Neural cell (in vitro differentiated cells): ENCODE data around the gene BMI1. TPM values are rescaled to one million over a fixed set of nuclear protein-coding genes. Genes with fewer than 3 reads are reported as not detected.

Experiments
- H2AFZ ChIP-seq: fragments of 200-600, 300-800 bp; sonication (generic), shearing (Covaris generic); 2 replicates; pipeline ENCODE4 v1.6.0; 2014; ENCODE audit warnings: low read depth, mild to moderate bottlenecking, antibody characterized with exemption, low read length, moderate library complexity
- H3F3A ChIP-seq: fragments of 200-600 bp; shearing (Covaris generic); 2 replicates; pipeline ENCODE4 v1.6.1; 2016; ENCODE audit warnings: mild to moderate bottlenecking, moderate library complexity, mixed read lengths, antibody characterized with exemption, low read length; ENCODE audit not compliant: insufficient read depth, poor library complexity, severe bottlenecking
- H3K27ac ChIP-seq: fragments of 200-600, 300-800 bp; sonication (generic), shearing (Covaris generic); 2 replicates; pipeline ENCODE4 v1.5.1; 2014; ENCODE audit warnings: mild to moderate bottlenecking, low read length, moderate library complexity
- H3K27me3 ChIP-seq: fragments of 300-800, 200-600 bp; sonication (generic), shearing (Covaris generic); 2 replicates; pipeline ENCODE4 v1.6.0; 2014; ENCODE audit warnings: mild to moderate bottlenecking, low read depth, low read length, moderate library complexity; ENCODE audit not compliant: insufficient read depth
- H3K36me3 ChIP-seq: fragments of 300-800, 200-600 bp; sonication (generic), shearing (Covaris generic); 2 replicates; pipeline ENCODE4 v1.5.1; 2014; ENCODE audit warnings: mild to moderate bottlenecking, antibody characterized with exemption, low read length, moderate library complexity; ENCODE audit not compliant: insufficient read depth
- H3K4me2 ChIP-seq: fragments of 300-800, 200-600 bp; sonication (generic), shearing (Covaris generic); 2 replicates; pipeline ENCODE4 v1.6.0; 2014; ENCODE audit warnings: mild to moderate bottlenecking, low read length
- H3K4me3 ChIP-seq: fragments of 300-800, 200-600 bp; sonication (generic), shearing (Covaris generic); 2 replicates; pipeline ENCODE4 v1.5.1; 2014; ENCODE audit warnings: mild to moderate bottlenecking, low read length, moderate library complexity
- H3K79me2 ChIP-seq: fragments of 200-600 bp; shearing (Covaris generic); replicated peaks from 2 replicates; pipeline ENCODE4 v1.6.0; 2014; ENCODE audit warnings: mild to moderate bottlenecking, low read length, moderate library complexity; ENCODE audit not compliant: insufficient read depth
- H3K9ac ChIP-seq: fragments of 300-800, 200-600 bp; sonication (generic), shearing (Covaris generic); 2 replicates; pipeline ENCODE4 v1.6.1; 2016; ENCODE audit warnings: mild to moderate bottlenecking, low read length, mixed read lengths
- H3K9me2 ChIP-seq: fragments of 200-600 bp; shearing (Covaris generic); 2 replicates; pipeline ENCODE4 v1.6.1; 2016; ENCODE audit warnings: mild to moderate bottlenecking, low read length, mixed read lengths; ENCODE audit not compliant: insufficient read depth
- H3K9me3 ChIP-seq: fragments of 200-600, 300-800 bp; sonication (generic), shearing (Covaris generic); 2 replicates; pipeline ENCODE4 v1.6.1; 2016; ENCODE audit warnings: mild to moderate bottlenecking, mixed run types, low read length, moderate library complexity, mixed read lengths
- H4K20me1 ChIP-seq: fragments of 200-600 bp; shearing (Covaris generic); 2 replicates; pipeline ENCODE4 v1.6.1; 2016; ENCODE audit warnings: mild to moderate bottlenecking, mixed run types; ENCODE audit not compliant: insufficient read depth
- EP300 ChIP-seq: fragments of 450-650 bp; conservative IDR thresholded peaks from 2 replicates; pipeline ENCODE4 v1.6.1; 2014; ENCODE audit warnings: antibody characterized with exemption, mild to moderate bottlenecking, moderate library complexity; ENCODE audit not compliant: poor library complexity, severe bottlenecking
- EZH2 ChIP-seq: fragments of 200-600, 300-800 bp; shearing (Covaris generic), sonication (generic); IDR thresholded peaks from 2 replicates; pipeline ENCODE4 v1.6.1; 2014; ENCODE audit warnings: antibody characterized with exemption, low read length, borderline replicate concordance, mild to moderate bottlenecking; ENCODE audit not compliant: insufficient read depth, poor library complexity, severe bottlenecking
- MXI1 ChIP-seq: fragments of 450-650 bp; conservative IDR thresholded peaks from 2 replicates; pipeline ENCODE4 v1.6.1; 2014; ENCODE audit warnings: antibody characterized with exemption, mild to moderate bottlenecking; ENCODE audit not compliant: poor library complexity, severe bottlenecking
- POLR2AphosphoS5 ChIP-seq: IDR thresholded peaks from 2 replicates; pipeline ENCODE4 v1.6.1; 2012
- RAD21 ChIP-seq: fragments of 450-650 bp; conservative IDR thresholded peaks from 2 replicates; pipeline ENCODE4 v1.6.1; 2014; ENCODE audit warnings: antibody characterized with exemption, mild to moderate bottlenecking, moderate library complexity
- SMC3 ChIP-seq: fragments of 450-650 bp; conservative IDR thresholded peaks from 2 replicates; pipeline ENCODE4 v1.6.1; 2014; ENCODE audit warnings: antibody characterized with exemption, mild to moderate bottlenecking, moderate library complexity; ENCODE audit not compliant: poor library complexity
- TAF1 ChIP-seq: IDR thresholded peaks from 2 replicates; pipeline ENCODE4 v1.6.1; 2012; ENCODE audit warnings: low read depth
- polyA plus RNA-seq: library from polyadenylated mRNA; depleted of rRNA; stranded (reverse); fragments of >200 nt; gene quantifications from 2 replicates; pipeline ENCODE4 v1.2.3, GENCODE V29; 2014
- TF ChIP-seq, protein P1 (sequence below): IDR thresholded peaks from 2 replicates; pipeline ENCODE4 v1.6.1; 2012; ENCODE audit warnings: borderline replicate concordance
- TF ChIP-seq, protein P2 (sequence below): fragments of 450-650 bp; IDR thresholded peaks from 2 replicates; pipeline ENCODE4 v1.5.1; 2014; ENCODE audit warnings: antibody characterized with exemption, mild to moderate bottlenecking, moderate library complexity; ENCODE audit not compliant: poor library complexity, severe bottlenecking

The BMI1 gene
- polyA plus RNA-seq, 1 donor from 2014 or later: 86.8 TPM

DNA sequence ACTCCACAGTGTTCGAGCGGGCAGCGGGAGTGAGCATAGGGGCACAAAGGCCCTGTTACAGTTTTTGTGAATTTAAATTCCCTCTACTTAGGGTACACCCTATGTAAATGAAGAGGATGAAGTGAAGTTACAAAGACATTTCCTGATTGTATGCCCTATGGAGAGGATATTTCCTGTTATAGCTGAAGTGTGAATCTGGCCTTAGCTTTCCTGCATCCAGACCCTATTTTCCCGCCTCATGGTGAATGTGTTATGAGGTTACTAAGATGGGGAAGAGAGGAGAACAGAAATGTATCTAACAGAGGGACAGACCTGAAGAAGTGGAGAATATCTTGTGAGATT is 42.5 kb upstream of the BMI1 start (continued):
- TF ChIP-seq, protein P1, sequence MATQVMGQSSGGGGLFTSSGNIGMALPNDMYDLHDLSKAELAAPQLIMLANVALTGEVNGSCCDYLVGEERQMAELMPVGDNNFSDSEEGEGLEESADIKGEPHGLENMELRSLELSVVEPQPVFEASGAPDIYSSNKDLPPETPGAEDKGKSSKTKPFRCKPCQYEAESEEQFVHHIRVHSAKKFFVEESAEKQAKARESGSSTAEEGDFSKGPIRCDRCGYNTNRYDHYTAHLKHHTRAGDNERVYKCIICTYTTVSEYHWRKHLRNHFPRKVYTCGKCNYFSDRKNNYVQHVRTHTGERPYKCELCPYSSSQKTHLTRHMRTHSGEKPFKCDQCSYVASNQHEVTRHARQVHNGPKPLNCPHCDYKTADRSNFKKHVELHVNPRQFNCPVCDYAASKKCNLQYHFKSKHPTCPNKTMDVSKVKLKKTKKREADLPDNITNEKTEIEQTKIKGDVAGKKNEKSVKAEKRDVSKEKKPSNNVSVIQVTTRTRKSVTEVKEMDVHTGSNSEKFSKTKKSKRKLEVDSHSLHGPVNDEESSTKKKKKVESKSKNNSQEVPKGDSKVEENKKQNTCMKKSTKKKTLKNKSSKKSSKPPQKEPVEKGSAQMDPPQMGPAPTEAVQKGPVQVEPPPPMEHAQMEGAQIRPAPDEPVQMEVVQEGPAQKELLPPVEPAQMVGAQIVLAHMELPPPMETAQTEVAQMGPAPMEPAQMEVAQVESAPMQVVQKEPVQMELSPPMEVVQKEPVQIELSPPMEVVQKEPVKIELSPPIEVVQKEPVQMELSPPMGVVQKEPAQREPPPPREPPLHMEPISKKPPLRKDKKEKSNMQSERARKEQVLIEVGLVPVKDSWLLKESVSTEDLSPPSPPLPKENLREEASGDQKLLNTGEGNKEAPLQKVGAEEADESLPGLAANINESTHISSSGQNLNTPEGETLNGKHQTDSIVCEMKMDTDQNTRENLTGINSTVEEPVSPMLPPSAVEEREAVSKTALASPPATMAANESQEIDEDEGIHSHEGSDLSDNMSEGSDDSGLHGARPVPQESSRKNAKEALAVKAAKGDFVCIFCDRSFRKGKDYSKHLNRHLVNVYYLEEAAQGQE: no peak
- TF ChIP-seq TAF1 (no peak), RAD21 (no peak)

DNA sequence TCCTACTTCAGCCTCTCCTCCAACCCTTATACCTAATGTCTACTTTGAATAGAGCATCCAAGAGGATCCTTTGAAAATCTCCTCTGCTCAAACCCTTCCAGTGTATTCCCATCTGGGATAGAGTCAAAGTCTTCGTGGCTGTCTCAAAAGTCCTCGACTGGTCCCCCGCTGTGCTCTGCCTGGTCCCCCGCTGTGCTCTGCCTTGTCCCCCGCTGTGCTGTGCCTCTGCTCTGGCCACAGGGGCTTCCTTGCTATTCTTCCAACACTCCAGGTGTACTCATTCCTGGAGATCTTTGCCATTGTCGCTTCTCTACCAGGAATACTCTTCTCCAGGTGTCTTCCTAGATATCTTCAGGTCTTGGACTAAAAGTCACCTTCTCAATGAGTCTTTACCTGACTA is 40.8 kb upstream of the BMI1 start:
- no peaks in the 10 kb centered on the region for H3K79me2 ChIP-seq

More for the DNA sequence above, 40.8 kb upstream of the BMI1 start:
- H3K9me2 ChIP-seq: no peaks in the 10 kb centered on the region
- H3K4me3 ChIP-seq: no peak overlapping the region
- H3F3A ChIP-seq: no peaks in the 10 kb centered on the region
- H4K20me1 ChIP-seq: no peaks in the 10 kb centered on the region
- H3K27me3 ChIP-seq: no peaks in the 10 kb centered on the region
- H3K4me2 ChIP-seq: no peak overlapping the region
- no peak overlapping the region for H3K27ac ChIP-seq
- no peaks in the 10 kb centered on the region for H3K9me3 ChIP-seq
- no peak overlapping the region for H2AFZ ChIP-seq
- H3K9ac ChIP-seq: no peak overlapping the region
- TF ChIP-seq, protein P2, sequence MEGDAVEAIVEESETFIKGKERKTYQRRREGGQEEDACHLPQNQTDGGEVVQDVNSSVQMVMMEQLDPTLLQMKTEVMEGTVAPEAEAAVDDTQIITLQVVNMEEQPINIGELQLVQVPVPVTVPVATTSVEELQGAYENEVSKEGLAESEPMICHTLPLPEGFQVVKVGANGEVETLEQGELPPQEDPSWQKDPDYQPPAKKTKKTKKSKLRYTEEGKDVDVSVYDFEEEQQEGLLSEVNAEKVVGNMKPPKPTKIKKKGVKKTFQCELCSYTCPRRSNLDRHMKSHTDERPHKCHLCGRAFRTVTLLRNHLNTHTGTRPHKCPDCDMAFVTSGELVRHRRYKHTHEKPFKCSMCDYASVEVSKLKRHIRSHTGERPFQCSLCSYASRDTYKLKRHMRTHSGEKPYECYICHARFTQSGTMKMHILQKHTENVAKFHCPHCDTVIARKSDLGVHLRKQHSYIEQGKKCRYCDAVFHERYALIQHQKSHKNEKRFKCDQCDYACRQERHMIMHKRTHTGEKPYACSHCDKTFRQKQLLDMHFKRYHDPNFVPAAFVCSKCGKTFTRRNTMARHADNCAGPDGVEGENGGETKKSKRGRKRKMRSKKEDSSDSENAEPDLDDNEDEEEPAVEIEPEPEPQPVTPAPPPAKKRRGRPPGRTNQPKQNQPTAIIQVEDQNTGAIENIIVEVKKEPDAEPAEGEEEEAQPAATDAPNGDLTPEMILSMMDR: no peak
- TF ChIP-seq RAD21: no peak
- no peak for TF ChIP-seq EZH2
- no peak for TF ChIP-seq MXI1
- no peak for TF ChIP-seq TAF1
- no peak for TF ChIP-seq EP300
- no peak for TF ChIP-seq SMC3
- TF ChIP-seq, protein P1: no peak
- TF ChIP-seq POLR2AphosphoS5: no peak
- H3K36me3 ChIP-seq: no peaks in the 10 kb centered on the region
